ENCODE data around the gene MLLT1.

DNA sequence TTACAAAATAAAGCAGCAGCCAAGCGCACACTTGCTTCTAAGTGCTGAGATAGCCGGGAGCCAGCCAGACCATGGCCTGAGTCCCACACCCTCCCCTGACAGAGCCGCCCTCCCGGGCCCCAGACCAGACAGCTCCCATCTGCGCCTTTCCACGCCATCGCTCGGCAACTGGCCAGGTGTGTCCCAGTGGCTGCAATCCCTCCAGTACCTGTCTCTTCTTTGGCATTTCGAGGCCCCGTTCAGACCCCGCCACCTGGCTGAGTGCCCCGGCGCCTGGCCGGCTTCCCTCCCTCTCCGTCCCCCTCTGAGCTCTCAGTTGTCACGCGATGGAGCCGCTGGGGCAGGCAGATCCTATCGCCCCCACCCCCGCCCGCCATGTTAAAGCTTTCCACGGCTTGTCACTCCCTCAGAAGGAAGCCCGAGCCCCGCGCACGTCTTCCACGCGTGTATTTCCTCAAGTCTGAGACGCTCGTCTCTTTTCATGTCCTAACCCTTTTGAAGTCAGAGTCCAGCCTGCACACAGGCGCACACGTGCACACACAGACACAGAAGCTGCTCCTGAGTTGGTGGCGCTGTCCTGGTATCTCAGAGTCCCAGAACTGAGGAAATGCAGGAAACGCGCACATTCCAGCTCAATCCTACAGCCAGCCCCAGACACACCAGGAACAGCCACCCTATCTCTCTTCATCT is 7.9 kb downstream of the MLLT1 start:
- no peak for TF ChIP-seq EZH2 (IDR thresholded peaks at IDR 0.05; ENCODE audit: insufficient read depth, poor library complexity, severe bottlenecking)
- no peak for TF ChIP-seq EZH2phosphoT487 (IDR thresholded peaks at IDR 0.05; ENCODE audit: insufficient read depth, low read depth)

Data from GM23248 (cell line).